HS-27A (cell line): ENCODE results near the gene TGFBR2.
"Not testable (repeated sequence)": the region's sequence is repeated elsewhere in the genome, so short reads cannot be mapped to it uniquely, and the experiment has no call there.

ENCODE experiments used
- DNase-seq: peaks from one replicate; pipeline ENCODE4 v3.0.0-alpha.2; 2012; ENCODE audit warnings: low read depth, missing footprints

TGFBR2 gene

GRCh38 chr3:30619318-30619717 is 12.9 kb downstream of the TGFBR2 start:
- no peak for DNase-seq

GRCh38 chr3:30620402-30621360 is 14.3 kb downstream of the TGFBR2 start:
- no peak for DNase-seq

GRCh38 chr3:30621576-30621975 is 15.2 kb downstream of the TGFBR2 start:
- no peak for DNase-seq

GRCh38 chr3:30622047-30622545 is 15.7 kb downstream of the TGFBR2 start:
- no peak for DNase-seq

DNA sequence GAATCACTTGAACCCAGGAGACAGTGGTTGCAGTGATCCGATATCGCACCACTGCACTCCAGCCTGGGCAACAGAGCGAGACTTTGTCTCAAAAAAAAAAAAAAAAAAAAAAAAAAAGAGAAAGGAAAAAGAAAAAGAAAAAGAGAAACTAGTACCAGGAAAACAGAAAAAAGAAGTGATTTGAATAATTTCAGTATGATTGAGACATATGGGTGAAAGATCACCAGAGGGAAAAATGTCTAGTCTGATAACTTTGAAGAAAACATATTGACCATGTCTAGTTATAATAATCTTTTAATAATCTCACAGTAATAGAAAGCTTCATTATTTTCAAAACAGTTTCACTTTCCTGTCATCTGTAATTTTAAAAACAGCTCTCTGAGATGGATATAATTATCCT is 16.4 kb downstream of the TGFBR2 start:
- no peak for DNase-seq

- no peak for DNase-seq
These were observed 16.9 kb downstream of the TGFBR2 start for GRCh38 chr3:30623351-30623750.

DNA sequence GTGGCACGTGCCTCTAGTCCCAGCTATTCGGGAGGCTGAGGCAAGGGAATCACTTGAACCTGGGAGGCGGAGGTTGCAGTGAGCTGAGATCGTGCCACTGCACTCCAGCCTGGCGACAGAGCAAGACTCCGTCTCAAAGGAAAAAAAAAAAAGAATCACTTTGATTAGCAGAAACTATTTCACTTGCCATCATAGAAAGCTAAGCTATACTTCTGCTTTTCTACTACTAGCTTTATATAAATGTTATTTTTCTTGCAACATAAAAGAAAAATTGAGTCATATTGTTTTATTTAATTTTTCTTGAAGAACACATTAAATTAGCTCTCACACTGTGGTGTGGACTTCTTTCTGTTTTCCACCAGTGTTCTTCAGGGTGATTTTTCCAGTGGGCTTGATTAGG is 18.1 kb downstream of the TGFBR2 start:
- DNase-seq = not testable (repeated sequence)

- no peak for DNase-seq
These were observed 19.4 kb downstream of the TGFBR2 start for GRCh38 chr3:30625541-30626438.

- no peak for DNase-seq
These were observed 20.2 kb downstream of the TGFBR2 start for GRCh38 chr3:30626443-30627180.

- no peak for DNase-seq
These were observed 22.0 kb downstream of the TGFBR2 start for GRCh38 chr3:30628205-30628900.

DNA sequence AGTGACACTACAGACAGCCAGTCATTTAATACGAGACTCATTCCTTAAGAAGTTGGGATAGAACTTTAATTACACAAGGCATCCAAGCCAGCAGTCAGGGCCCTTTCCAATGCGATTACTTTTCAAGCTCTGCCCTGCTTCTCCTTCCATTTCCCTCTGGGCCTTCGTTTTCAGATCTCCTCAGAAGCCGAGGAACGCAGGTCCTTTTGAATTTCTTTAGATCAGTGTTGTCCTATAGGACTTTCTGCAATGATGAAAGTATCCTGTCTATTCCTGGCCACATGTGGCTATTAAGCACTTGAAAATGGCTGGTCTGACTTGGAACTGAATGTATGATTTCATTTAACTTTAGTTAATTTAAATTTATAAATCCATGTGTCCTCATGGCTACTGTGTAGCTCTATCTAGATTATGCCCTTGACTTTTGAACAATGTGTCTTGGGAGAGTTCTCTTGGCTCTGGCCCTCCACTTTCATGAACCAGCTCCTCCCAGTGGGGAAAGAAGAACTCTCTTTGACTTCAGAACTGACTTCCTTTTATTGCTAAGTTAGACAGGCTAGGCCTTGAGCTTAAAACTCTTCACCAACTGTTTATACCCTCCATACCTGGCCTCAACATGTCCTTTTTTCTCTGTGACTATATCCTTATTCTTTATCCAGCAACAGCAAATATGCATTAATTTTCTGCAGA is 22.6 kb downstream of the TGFBR2 start:
- DNase-seq = no peak

- no peak for DNase-seq
These were observed 23.3 kb downstream of the TGFBR2 start for GRCh38 chr3:30629746-30630145.

DNA sequence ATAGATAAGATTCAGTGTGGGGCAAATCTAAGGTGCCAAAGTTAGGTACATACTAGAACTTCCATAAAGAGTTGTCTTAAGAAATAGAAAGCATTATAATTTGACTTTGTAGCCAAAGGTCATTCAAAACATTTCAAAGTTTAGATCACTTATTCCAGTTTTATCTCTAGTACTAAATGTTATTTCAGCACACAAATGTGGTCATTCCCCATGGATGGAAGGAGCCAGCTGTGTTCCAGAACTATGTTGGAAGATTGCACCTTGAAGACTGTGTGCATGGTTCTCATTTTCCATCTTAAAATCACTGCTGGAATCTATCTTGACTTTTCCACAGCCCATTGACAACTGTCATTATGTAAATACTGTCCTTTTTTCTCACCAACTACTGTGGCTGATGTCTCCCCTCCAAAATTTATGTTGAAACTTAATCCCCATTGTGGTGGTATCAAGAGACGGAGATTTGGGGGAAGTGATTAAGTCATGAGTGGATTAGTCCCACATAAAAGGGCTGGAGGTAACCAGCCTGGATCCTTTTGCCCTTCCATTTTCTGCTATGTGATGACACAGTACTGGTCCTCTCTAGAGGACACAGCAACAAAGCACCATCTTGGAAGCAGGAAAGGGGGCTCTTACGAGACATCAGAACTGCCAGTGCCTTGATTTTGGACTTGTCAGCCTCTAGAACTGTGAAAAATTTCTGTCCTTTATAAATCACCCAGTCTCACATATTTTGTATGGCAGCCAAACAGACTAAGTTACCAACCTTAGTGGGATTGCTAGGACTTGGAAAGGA is 24.0 kb downstream of the TGFBR2 start:
- DNase-seq = no peak

GRCh38 chr3:30631243-30631904 is 25.0 kb downstream of the TGFBR2 start:
- DNase-seq = no peak

DNA sequence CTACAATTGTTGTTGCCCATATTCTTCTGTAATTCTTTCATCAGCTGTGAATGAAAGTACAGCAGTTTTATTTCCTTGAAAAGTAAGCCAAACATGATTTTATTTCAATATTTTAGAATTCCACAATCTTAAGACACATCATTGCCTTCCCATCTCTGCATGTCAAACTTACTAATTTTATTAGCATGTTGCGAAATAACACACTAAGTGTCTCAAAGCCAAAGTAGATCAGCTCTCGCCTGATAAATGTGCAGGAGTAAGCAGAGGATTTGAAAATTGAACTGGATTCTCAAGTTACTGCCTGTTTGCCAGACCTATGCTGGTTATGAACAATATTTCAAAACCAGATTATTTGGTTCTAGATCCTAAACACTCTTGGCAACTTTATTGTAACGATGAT is 25.7 kb downstream of the TGFBR2 start:
- no peak for DNase-seq

- DNase-seq = no peak
These were observed 26.1 kb downstream of the TGFBR2 start for GRCh38 chr3:30632521-30632920.

DNA sequence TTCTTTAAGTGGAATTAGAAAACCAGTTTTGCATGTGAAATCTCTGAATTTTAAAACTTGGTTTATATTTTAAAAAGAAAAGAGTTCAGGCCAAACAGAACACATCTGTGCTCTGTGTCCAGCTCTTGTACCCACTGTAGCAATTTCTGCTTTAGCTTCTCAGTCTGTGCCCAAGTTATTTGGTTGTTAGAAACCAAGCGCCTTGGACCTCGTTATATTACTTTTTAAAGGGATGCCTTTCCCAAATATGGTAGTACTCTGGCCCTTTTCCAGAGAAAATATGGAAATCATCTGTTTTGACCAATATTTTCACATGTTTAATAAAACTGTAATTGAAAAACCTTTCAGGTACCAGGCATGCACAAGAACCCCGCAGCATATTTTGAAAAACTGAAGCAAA is 27.3 kb downstream of the TGFBR2 start:
- DNase-seq = no peak

- no peak for DNase-seq
These were observed 28.6 kb downstream of the TGFBR2 start for GRCh38 chr3:30634761-30635735.
